HG02852 (cell line): ENCODE data around the gene NCF4.

Experiments used
- ATAC-seq: cut with Tn5 transposase; IDR thresholded peaks from one replicate; pipeline ENCODE4 v1.9.1; 2021; ENCODE audit warnings: mild to moderate bottlenecking, moderate library complexity; ENCODE audit not compliant: unreplicated experiment

NCF4 gene

DNA sequence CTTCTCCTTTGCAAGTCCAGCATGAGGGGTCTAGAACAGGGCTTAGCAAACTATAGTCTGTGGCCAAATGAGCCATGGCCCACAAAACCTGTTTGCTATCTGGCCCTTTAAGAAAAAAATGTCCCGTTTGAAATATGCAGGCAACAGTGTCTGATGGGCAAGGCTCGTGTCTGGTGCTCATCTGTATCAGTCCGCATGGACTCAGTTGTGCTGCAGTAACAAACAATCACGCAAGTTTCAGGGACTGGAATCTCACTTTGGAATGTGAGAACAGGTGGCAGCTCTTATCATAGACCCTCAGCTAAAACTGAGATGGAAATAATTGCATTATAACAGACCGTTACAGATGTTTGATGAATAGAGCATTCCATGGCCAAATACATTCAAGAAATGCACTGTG, 24.9 kb upstream of the NCF4 start:
- no peak for ATAC-seq

DNA sequence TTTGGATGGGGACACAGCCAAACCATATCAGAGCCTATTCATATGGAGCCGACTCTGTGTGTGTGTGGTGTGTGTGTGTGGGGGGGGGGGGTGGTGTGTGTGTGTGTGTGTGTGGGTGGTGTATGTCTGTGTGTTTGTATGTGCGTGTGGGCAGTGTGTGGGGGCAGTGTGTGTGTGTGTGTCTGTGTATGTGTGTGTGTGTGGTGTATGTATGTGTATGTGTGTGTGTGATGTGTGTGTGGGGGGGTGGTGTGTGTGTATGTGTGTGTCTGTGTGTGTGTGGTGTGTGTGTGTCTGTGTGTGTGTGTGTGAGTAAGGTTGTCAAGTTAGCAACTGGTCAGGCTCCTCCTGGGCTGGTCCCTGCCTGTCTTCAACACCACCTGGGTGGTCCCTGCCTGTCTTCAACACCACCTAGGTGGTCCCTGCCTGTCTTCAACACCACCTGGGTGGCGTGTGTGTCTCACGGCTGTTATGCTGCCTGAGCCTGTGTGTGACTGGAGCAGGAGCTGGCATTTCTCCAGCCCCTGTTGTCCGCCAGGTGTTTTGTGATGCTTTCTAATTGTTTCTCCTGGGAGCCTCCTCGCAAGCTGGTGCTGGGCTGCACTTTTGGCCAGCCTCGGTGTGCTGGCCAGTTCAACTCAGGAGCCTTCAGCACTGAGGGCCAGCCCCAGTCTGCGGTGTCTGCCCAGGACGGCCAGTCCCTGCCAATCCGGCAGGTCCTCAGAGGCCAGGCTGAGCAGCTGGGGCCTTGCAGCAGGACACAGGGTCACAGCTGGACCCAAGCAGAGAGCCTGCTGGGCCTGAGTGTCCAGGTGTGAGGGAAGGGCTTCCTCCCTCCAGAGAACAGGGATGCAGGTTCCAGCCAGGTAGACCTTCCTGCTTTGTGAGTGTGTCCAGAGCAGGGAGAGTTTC, 22.4 kb upstream of the NCF4 start:
- no peak for ATAC-seq

GRCh38 chr22:36839356-36840073, 21.3 kb upstream of the NCF4 start:
- ATAC-seq: no peak

DNA sequence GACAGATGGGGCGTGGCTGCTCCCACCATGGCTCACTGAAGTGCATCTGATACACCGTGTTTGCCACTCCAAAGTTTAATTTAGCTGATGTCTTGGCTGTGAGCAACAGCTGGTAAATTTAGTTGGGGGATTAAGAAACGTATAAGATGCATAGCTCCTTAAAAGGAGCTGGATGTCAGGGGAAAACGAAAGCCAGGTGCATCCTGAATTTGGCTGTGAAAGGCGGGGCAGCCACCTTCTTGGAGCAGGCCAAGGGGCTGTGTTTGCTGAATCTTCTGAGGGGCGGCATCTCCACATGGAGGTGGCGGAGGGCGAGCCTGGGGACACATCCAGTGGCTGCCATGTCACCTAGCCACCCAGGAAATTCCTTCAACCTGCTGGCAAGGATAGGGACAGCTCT, 20.7 kb upstream of the NCF4 start:
- no peak for ATAC-seq

DNA sequence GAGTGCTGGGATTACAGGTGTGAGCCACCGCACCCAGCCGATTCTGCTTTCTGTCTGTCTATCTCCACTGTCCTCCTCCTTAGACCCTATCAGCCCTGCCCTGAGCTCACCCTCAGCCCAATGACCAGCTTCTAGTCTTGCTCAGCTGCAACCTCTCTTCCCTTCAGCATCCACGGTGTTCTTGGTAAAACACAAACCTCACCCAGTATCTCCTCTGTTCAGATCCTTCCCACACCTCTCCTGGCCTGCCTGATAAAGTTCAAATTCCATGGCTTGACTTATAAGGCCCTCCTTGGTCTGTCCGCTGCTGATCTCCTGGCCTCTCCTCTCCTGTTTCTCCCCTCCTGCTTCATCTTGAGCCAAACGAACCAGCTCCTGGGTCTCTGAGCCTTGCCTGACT, 14.5 kb upstream of the NCF4 start:
- ATAC-seq: no peak

DNA sequence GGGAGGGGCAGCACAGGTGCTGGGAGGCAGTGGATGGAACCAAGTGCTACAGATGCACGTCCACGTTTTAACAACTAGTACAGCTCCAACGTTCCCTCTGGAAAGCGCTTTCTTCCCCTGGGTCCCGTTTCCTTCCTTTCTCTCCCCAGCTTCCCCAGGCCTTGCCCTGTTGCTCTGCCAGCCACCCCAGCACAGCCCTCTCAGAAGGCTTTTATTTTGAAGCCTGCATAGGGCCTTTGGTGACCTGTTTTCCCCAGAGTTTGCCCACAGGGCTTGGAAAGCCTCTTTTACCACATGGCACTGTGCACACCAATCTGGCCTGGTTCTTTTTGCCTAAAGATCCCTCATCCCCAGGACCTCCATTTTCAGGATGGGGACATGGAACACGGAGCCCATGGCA, 13.9 kb upstream of the NCF4 start:
- ATAC-seq: no peak

- no peak for ATAC-seq
Measured at GRCh38 chr22:36850056-36850455, 10.8 kb upstream of the NCF4 start.

DNA sequence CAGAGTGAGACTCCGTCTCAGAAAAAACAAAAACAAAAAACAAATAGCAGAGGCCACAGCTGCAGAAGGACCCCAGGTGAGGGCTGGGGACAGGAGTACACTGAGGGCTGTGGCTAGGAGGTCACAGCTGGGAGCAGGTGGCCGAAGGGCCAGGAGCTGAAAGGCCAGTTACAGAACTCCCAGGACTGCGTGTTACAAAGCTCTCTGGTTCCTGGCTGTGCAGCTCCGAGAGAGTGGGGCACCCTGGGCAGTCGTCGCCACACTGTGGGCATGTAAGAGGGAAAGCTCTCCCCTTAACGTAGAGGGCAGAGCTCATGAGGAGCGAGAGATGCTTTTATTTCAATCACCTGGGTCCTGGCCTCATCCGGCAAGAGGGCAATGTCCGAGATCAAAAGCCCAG, 10.1 kb upstream of the NCF4 start:
- no peak for ATAC-seq

DNA sequence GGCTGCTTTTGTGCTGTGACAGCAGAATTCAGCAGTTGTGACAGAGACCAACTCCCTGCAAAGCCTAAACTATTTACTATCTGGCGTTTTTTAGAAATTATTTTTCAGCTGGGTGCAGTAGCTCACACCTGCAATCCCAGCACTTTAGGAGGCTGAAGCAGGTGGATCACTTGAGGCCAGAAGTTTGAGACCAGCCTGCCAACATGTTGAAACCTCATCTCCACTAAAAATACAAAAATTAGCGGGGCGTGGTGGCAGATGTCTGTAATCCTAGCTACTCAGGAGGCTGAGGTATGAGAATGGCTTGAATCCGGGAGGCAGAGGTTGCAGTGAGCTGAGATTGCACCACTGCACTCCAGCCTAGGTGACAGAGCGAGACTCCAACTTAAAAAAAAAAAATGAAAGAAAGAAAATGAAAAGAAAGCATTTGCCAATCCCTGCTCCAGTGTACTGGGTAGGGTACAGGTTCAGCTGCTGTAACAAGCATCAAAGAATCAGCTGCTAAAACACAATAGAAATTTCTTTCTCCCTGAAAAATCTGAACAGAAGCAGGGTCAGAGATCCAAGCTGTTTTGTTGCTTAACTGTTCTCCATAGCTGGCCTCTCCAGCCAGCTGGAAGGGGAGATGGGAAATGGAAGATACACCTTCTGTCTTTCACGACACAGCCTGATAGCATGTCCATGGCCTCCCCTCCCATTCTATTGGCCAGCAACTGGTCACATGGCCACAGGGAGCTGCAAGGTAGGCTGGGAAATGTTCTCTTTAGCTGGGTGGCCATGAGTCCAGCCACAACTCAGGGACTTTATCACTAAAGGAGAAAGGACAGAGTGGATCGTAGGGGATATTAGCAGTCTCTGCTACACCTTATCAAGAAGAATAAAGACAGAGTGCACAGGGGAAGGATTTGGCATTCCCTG, 8.5 kb upstream of the NCF4 start:
- no peak for ATAC-seq

DNA sequence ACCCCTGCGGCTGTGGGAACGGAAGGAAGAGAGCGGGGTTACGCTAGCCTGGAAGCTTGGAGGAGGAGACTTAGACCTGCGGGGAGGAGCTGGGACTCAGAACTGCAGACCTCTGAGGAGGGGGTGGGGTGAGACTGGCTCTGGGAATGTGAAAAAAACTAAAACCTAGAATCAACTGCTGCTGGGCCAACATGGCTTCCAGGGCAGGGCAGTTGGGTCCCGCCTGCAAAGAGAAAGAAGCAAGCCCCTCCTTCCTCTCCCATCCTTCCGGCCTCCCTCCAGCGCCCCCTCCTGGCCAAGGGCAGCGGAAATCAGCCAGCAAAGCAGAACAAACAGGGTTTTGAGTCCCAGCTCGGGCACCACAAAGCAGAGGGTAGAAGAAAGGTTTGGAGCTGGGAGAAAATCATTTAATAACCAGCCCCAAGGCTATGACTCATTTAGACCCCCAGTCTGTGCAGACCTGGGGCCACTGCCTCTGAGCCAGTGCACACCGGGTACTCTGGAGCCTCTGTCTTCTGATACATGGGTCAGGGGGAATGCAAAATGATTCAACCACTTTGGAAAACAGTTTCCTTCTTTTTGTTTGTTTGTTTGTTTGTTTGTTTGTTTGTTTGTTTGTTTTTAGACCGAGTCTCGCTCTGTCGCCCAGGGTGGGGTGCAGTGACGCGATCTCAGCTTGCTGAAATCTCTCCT, 7.3 kb upstream of the NCF4 start:
- no peak for ATAC-seq

GRCh38 chr22:36855478-36855877, 5.3 kb upstream of the NCF4 start:
- no peak for ATAC-seq

DNA sequence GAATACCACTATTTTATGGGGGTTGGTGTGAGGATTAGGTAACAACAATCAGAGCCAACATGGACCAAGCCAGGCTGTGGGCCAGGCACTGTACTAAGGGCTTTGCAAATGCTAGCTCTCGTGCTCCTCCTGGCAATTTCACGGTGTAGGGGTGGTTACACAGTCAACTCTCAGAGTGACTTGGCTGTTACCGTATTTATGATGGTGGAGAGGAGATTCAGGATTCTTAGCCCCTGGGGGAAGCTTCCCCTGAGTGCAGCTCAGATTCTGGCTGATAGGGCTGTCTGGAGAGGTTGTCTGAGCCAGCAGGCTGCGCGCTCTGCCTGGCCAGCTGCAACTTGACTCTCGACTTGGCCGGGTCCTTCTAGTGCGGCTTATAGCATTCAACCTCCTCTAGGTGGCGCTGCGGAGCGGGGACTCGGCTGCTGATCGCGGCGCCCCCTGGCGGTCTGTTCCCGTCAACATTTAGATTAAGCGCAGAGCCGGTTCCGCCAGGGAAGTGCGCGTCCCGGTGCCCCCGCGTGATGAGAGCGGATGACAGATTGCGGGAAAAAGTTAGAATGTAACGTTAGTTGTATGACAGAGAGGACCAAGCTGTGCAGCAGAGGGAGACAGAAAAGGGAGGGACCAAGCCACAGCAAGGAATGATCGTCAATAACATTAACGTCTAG, 4.5 kb upstream of the NCF4 start:
- ATAC-seq: no peak

GRCh38 chr22:36856792-36857135, 4.0 kb upstream of the NCF4 start:
- no peak for ATAC-seq

GRCh38 chr22:36858156-36858555, 2.6 kb upstream of the NCF4 start:
- no peak for ATAC-seq

- ATAC-seq: no peak
Measured at GRCh38 chr22:36858966-36859365, 1.8 kb upstream of the NCF4 start.

- ATAC-seq: no peak
Measured at GRCh38 chr22:36860017-36860416, 789 bp upstream of the NCF4 start.

GRCh38 chr22:36860438-36860820, 377 bp upstream of the NCF4 start:
- ATAC-seq: no peak

GRCh38 chr22:36862251-36863242, 1.7 kb downstream of the NCF4 start:
- ATAC-seq: no peak

- ATAC-seq: no peak
Measured at GRCh38 chr22:36863281-36863680, 2.5 kb downstream of the NCF4 start.
